Transverse colon (tissue), 4 donors: ENCODE measurements around the gene OS9.

Experiments used
- CTCF ChIP-seq, 5 experiments: fragments of 200-600 bp in 3 of 5; fragments of 450-650 bp in 2 of 5; sonication (generic) in 3 of 5; IDR thresholded peaks; 1 replicate in 2 of 5; 2 replicates in 3 of 5; pipeline ENCODE4 v1.5.1; 2016 to 2017; ENCODE audit warnings: antibody characterized with exemption in 5 of 5, inconsistent platforms in 3 of 5, mild to moderate bottlenecking in 2 of 5, moderate library complexity in 1 of 5
- EP300 ChIP-seq: sonication (generic); formaldehyde crosslinking; IDR thresholded peaks from one replicate; pipeline ENCODE4 v1.6.1; 2017; ENCODE audit warnings: antibody characterized with exemption, low read depth
- POLR2A ChIP-seq: fragments of 450-650 bp; IDR thresholded peaks from one replicate; pipeline ENCODE4 v1.6.1; 2016; ENCODE audit warnings: antibody characterized with exemption, mild to moderate bottlenecking, moderate library complexity
- POLR2AphosphoS5 ChIP-seq, 3 donors: sonication (generic); formaldehyde crosslinking; IDR thresholded peaks; one replicate each; pipeline ENCODE4 v1.6.1; 2016; ENCODE audit warnings: antibody characterized with exemption in 3 of 3

GRCh38 chr12:57738661-57739237, 44.8 kb downstream of the OS9 start, which contains the start of gene AGAP2:
- TF ChIP-seq POLR2A (no peak), CTCF (IDR thresholded peaks at IDR 0.05) (no peak), POLR2AphosphoS5 (IDR thresholded peaks at IDR 0.05) (no peak), EP300 (no peak)
